HG02885 (cell line): ENCODE results near the gene CDH4.

Experiments used
- ATAC-seq: cut with Tn5 transposase; IDR thresholded peaks from one replicate; pipeline ENCODE4 v1.9.1; 2021; ENCODE audit warnings: mild to moderate bottlenecking; ENCODE audit not compliant: unreplicated experiment, poor library complexity

CDH4 gene

DNA sequence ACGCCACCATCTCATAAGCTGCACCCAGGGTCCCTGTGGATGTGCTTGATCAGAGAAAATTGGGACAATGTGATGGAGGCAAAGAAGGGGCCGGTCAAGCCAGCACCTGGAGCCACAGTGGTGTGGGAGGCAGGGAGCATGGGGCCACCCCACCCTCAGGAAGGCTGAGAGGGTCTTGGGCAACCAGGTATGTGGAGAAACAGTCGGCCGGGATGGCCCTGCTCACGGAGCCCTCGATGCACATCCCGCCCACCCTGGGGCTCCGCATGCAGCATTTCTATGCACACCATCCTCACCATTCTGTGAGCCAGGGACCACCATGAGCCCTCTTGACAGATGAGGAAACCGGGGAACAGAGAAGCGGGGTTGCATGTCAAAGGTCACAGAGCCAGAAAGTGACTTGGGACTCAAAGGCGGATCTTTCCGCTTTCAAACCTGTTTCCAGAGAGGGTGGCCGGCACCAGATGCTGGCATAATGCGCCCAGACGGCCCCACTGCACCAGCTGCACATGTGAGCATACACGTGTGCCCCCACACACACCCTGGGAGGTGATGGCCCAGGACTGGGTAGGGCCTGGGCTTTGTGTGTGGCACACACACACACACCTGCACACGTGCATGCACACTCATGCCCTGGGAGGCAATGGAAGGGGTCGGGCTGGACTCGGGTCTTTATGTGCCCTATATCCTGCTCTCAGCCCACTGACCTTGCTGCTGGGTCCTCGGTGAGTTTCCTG is 415.2 kb downstream of the CDH4 start:
- ATAC-seq = no peak

GRCh38 chr20:61668065-61668650 is 416.1 kb downstream of the CDH4 start:
- no peak for ATAC-seq

- no peak for ATAC-seq
These were observed 416.9 kb downstream of the CDH4 start for GRCh38 chr20:61668771-61669503.

- ATAC-seq = no peak
These were observed 418.2 kb downstream of the CDH4 start for GRCh38 chr20:61670274-61670673.

- ATAC-seq = no peak
These were observed 419.5 kb downstream of the CDH4 start for GRCh38 chr20:61671559-61671958.

DNA sequence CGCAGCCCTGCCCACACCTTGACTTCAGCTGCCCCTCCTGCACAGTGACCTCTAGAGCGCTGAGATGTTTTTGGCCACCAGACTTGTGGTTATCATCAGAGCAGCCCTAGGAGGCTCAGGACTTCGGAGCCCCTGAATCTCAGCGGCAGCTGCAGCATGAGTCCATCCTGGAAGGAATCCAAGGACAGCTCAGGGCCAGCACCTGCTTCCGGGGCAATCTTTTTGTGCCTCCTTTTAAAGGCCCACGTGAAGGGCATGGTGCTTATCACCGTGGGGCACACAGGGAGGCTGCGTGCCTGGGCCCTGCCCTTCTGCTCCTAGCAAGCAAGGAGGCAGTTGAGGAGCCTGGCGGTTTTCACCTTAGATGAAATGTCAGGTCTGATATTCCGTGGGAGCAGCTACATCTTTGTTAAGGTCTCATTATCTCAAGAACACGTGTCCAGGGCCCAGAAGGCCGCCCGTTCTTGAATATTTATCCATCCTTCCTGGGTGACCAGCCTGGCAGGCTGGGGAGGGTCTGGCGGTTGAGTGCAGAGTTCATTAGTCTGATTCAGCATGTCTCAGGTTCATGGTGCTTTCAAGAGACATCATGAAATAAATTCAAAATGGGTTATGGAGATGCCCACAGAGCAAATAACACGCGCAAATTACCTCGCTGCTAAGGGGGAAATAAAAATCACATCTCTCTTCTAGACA is 421.2 kb downstream of the CDH4 start:
- ATAC-seq = no peak

DNA sequence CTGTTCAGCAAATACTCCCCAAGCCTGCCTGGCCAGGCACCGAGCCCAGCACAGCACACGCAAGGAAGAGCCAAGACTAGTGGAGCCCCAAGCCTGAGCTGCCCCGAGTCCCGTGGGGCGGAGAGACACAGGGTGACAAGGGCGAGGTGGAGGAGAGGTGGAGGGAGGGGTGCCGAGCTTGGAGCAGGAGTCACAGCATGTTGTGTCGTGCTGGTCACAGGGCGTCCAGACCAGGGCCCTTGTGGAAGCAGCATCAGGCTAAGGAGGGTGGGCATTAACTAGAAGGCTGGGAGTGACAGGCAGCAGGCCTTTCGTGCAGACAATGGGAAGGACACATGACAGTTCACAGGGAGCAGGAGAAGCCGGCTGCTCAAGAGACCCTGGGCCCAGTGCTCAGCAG is 422.1 kb downstream of the CDH4 start:
- ATAC-seq = no peak

GRCh38 chr20:61674688-61675087 is 422.6 kb downstream of the CDH4 start:
- no peak for ATAC-seq

GRCh38 chr20:61677928-61678327 is 425.9 kb downstream of the CDH4 start:
- ATAC-seq = no peak

DNA sequence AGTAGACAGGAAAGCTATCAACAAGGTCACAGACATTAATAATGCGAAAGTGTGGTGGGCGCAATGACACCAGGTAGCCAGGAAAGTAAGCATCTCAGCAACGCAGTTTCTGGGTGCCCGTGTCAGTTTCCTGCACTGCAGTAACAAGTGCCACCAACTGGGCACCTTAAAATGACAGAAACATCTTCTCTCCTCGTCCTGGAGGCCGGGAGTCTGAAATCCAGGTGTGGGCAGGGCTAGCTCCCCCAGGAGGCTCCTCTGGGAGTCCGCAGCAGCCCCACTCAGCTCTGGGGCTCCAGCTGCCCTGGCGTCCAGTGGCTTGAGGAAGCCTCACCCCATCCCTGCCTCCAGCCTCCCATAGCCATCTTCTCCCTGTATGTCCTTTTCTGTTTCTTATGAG is 426.4 kb downstream of the CDH4 start:
- ATAC-seq = no peak

DNA sequence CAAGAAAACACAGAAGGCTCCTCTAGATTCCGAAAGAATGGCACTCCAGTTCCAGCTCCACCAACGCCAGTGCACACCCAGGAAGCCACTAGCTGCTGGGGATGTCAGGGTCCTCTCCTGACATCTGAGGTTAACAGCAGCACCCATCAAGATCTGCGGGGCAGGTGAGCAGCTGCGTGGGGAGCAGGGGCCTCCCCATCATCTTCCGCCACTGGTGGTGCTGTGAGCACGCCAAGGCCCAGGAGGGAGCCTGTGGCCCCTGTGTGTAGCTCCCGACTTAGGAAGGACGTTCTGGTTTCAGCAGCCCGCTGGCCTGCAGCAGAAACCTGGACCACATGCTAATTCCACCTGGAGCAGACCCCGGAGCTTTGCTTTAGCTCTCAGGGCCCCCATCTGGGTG is 427.4 kb downstream of the CDH4 start:
- no peak for ATAC-seq

DNA sequence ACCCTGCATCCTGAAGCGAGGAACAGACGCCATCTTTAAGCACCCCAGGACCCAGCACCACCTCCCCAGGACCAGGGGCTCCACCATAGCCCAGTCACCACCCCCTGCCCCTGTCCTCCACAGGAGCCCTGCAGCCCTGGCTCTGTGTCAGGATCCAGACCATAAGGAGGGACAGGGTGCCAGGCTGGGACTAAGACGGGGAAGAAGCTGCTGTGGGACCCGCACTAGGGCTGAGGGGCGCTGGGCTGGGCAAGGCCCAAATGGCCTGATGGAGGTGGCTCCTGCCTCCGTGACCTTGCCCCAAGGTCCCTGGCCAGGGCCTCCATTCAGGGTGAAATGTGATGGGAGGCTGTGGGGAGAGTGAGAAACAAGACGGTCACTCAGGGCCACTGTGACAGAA is 428.0 kb downstream of the CDH4 start:
- no peak for ATAC-seq

- no peak for ATAC-seq
These were observed 430.3 kb downstream of the CDH4 start for GRCh38 chr20:61682114-61682995.

DNA sequence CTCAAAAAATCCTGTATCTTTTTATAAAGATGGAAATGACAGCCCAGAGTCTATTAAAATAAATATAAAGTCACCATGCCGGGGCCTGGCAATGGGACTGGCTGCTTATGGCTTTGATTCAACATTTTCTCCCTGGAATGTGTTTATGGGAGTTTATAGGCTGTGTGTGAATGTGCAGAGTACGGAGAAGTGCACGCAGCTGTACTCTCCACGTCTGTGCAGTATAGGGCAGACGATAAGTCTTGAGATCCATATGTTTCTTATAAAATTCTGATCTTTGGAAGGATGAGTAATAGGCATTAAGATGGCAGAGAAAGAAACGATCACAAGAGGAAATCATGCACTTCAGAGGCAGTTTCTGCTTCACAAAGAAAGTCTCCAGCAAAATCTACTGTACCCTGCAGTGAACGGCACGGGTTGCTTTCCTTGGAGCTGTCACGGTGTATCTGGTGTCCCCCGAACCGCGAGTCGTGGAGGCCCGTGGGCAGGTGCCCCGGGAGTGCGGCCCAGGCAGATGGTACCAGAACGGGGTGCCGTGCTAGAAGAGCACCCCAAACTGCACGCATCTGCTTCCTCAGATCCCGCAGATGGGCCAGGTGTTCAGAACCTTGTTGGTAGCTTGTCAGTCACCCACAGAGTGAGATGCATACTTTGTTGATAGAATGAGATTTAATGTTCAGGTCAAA is 431.1 kb downstream of the CDH4 start:
- no peak for ATAC-seq

GRCh38 chr20:61683721-61684120 is 431.7 kb downstream of the CDH4 start:
- no peak for ATAC-seq

DNA sequence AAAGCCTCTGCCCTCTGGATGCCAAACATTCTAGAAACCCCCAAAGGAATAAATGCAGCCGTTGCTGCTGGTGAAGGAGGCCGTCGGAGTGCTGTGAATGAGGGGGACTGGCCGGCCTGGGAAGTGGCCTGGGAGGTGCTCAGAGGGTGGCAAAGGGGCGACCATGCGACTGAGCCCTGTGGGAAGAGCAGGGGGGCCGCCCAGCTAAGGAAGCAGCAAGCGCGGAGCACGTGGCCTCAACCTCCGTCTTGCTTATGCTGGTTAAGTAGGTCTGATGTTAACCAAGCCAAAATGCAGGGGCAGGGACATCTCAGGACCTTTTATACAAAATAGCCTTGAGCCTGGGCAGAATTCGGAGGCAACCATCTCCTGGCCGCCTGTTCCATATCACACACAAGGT is 432.1 kb downstream of the CDH4 start:
- ATAC-seq = no peak

- ATAC-seq = no peak
These were observed 432.6 kb downstream of the CDH4 start for GRCh38 chr20:61684583-61685235.

- ATAC-seq = no peak
These were observed 433.4 kb downstream of the CDH4 start for GRCh38 chr20:61685462-61685861.
